ENCODE results near the gene SYT8.

Gene SYT8

GRCh38 chr11:1829039-1829820 lies 5.6 kb upstream of the SYT8 start:
- H3K4me2 ChIP-seq (ENCODE audit: insufficient read depth, low read length): no peak overlapping the region
- H2AFZ ChIP-seq (ENCODE audit: low read depth, low read length): no peak overlapping the region
- DNase-seq: no peak
- H3K9ac ChIP-seq (ENCODE audit: low read depth, low read length): no peak overlapping the region
- H3K4me1 ChIP-seq (ENCODE audit: insufficient read depth, low read length): peaks cover 14% of the 10 kb centered on the region
- H4K20me1 ChIP-seq (ENCODE audit: insufficient read depth, low read length): no peaks in the 10 kb centered on the region
- no peak for ATAC-seq (ENCODE audit: insufficient read depth, low read depth)
- H3K4me3 ChIP-seq (ENCODE audit: low read depth in 1 of 2, low read length in 2 of 2): no peak overlapping the region
- no peaks in the 10 kb centered on the region for H3K27me3 ChIP-seq (ENCODE audit: insufficient read depth, low read length, poor library complexity)
- TF ChIP-seq EZH2 (IDR thresholded peaks at IDR 0.05; ENCODE audit: borderline replicate concordance, low read depth, low read length, severe bottlenecking): no peak
- no peak for TF ChIP-seq CTCF (IDR thresholded peaks at IDR 0.05; ENCODE audit: borderline replicate concordance, extremely low read depth, low read length, poor library complexity, severe bottlenecking)
- no peaks in the 10 kb centered on the region for H3K36me3 ChIP-seq (ENCODE audit: insufficient read depth, low read length)
- H3K79me2 ChIP-seq (ENCODE audit: insufficient read depth, low read length): no peaks in the 10 kb centered on the region
- no peaks in the 10 kb centered on the region for H3K9me3 ChIP-seq (ENCODE audit: insufficient read depth, low read length, severe bottlenecking)
- H3K27ac ChIP-seq (ENCODE audit: low read length): no peak overlapping the region

- Histone ChIP-seq H4K20me1 (ENCODE audit: insufficient read depth, low read length) (no peaks in the 10 kb centered on the region), H2AFZ (ENCODE audit: low read depth, low read length) (no peak overlapping the region), H3K4me1 (ENCODE audit: insufficient read depth, low read length) (peaks cover 14% of the 10 kb centered on the region), H3K27ac (ENCODE audit: low read length) (no peak overlapping the region), H3K9ac (ENCODE audit: low read depth, low read length) (no peak overlapping the region), H3K27me3 (ENCODE audit: insufficient read depth, low read length, poor library complexity) (no peaks in the 10 kb centered on the region), H3K9me3 (ENCODE audit: insufficient read depth, low read length, severe bottlenecking) (no peaks in the 10 kb centered on the region), H3K36me3 (ENCODE audit: insufficient read depth, low read length) (no peaks in the 10 kb centered on the region), H3K4me2 (ENCODE audit: insufficient read depth, low read length) (no peak overlapping the region), H3K4me3 (ENCODE audit: low read depth in 1 of 2, low read length in 2 of 2) (no peak overlapping the region), H3K79me2 (ENCODE audit: insufficient read depth, low read length) (no peaks in the 10 kb centered on the region)
- DNase-seq (no peak), ATAC-seq (ENCODE audit: insufficient read depth, low read depth) (no peak)
- TF ChIP-seq CTCF (IDR thresholded peaks at IDR 0.05; ENCODE audit: borderline replicate concordance, extremely low read depth, low read length, poor library complexity, severe bottlenecking) (no peak), EZH2 (IDR thresholded peaks at IDR 0.05; ENCODE audit: borderline replicate concordance, low read depth, low read length, severe bottlenecking) (no peak)
Observed at GRCh38 chr11:1830004-1830321, 4.8 kb upstream of the SYT8 start.

DNA sequence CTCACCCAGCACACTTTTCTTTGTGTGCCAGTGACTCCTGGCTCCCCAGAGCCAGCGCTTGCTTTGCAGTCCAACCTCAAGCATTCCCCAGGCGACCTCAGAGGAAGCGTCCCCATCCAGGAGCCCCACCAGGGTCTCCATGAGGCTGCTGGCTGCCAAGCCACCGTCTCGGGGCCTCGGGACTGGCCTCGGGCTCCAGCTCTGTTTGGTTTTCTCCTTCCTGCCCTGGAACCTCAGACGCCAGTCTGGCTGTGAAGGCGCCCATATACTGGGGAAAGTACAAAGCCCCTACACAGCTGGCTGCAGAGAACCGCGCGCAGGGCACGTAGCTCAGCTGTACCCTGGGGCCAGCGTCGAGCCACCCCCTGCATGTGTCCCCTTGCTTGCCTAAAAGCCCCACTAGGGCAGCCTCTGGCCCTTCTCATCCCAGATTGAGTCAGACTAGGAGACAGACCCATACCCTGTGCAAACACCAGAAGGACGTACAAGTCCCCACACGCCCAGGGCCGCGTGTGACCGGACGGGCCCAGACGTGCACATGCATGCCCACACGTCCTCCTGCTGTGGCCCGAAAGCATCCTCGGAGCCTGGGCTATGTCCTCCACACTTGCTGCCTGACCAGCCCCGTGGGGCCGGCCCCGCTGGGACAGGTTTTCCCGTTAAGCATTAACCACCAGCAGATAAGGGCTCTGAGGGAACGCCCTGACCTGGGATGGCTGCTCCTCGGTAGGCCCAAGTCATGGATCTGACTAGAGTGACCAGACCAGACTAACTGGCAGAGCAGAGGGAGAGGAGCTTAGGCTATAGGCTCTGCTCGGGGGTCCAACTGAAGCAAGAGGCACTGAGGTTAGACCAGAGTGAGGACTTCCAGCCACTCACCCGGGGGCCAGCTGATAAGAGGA lies 4.2 kb upstream of the SYT8 start:
- H3K27ac ChIP-seq (ENCODE audit: low read length): peak overlapping the region; percentile 27; the same call in 1 of the 2 replicates
- no peaks in the 10 kb centered on the region for H3K27me3 ChIP-seq (ENCODE audit: insufficient read depth, low read length, poor library complexity)
- H4K20me1 ChIP-seq (ENCODE audit: insufficient read depth, low read length): no peaks in the 10 kb centered on the region
- no peak overlapping the region for H3K4me3 ChIP-seq (ENCODE audit: low read depth in 1 of 2, low read length in 2 of 2)
- no peak for ATAC-seq (ENCODE audit: insufficient read depth, low read depth)
- TF ChIP-seq EZH2 (IDR thresholded peaks at IDR 0.05; ENCODE audit: borderline replicate concordance, low read depth, low read length, severe bottlenecking) (no peak), CTCF (IDR thresholded peaks at IDR 0.05; ENCODE audit: borderline replicate concordance, extremely low read depth, low read length, poor library complexity, severe bottlenecking) (no peak)
- no peak overlapping the region for H3K9ac ChIP-seq (ENCODE audit: low read depth, low read length)
- H3K4me2 ChIP-seq (ENCODE audit: insufficient read depth, low read length): no peak overlapping the region
- H3K9me3 ChIP-seq (ENCODE audit: insufficient read depth, low read length, severe bottlenecking): no peaks in the 10 kb centered on the region
- H2AFZ ChIP-seq (ENCODE audit: low read depth, low read length): no peak overlapping the region
- H3K36me3 ChIP-seq (ENCODE audit: insufficient read depth, low read length): no peaks in the 10 kb centered on the region
- H3K79me2 ChIP-seq (ENCODE audit: insufficient read depth, low read length): no peaks in the 10 kb centered on the region
- H3K4me1 ChIP-seq (ENCODE audit: insufficient read depth, low read length): peaks cover 14% of the 10 kb centered on the region
- no peak for DNase-seq
